Measurements from ENCODE around the gene IRAK3.

IRAK3 gene

DNA sequence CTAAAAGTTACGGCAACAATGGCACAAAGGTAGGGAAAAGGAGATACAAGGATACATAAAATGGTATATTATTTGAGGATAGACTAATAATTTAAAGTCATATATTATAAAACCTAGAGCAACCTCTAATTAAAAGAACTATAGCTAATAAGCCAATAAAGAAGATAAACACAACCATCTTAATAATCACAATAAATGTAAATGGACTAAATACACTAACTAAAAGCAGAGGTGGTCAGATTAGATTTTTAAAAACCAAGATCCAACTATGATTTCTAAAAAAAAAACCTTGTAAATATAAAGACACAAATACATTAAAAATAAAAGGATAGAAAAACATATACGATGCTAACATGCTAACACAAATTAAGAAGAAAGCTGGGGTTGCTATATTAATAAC, 47.7 kb upstream of the IRAK3 start:
- H2BK120ac ChIP-seq (ENCODE audit: low read depth, low read length), result no peak overlapping the region
- H3K4ac ChIP-seq (ENCODE audit: low read length), result no peak overlapping the region
- no peak overlapping the region for H2BK5ac ChIP-seq (ENCODE audit: low read length)
- H3K18ac ChIP-seq (ENCODE audit: low read length), result no peak overlapping the region
- H3K9ac ChIP-seq (ENCODE audit: low read depth, low read length, poor library complexity), result no peak overlapping the region
- H4K8ac ChIP-seq (ENCODE audit: low read depth, low read length), result no peak overlapping the region
- no peak overlapping the region for H4K91ac ChIP-seq (ENCODE audit: low read depth, low read length, poor library complexity)
- DNase-seq (ENCODE audit: low spot score), result no peak
- peaks cover 0 to 3% (median 0%) of the 10 kb centered on the region in 3 experiments for H3K27me3 ChIP-seq (ENCODE audit: control insufficient read depth in 3 of 3, insufficient read depth in 3 of 3, low read depth in 1 of 3, low read length in 3 of 3)
- no peaks in the 10 kb centered on the region for H3K79me1 ChIP-seq (ENCODE audit: low read depth, low read length)
- H2AFZ ChIP-seq (ENCODE audit: low read length), result no peak overlapping the region
- no peak overlapping the region for H3K4me2 ChIP-seq (ENCODE audit: insufficient read depth, low read length, poor library complexity, severe bottlenecking)
- no peak overlapping the region for H3K14ac ChIP-seq (ENCODE audit: low read length)
- H2AK5ac ChIP-seq (ENCODE audit: low read depth, low read length), result no peak overlapping the region
- H3K4me1 ChIP-seq (ENCODE audit: control insufficient read depth in 2 of 2, insufficient read depth in 1 of 2, low read depth in 1 of 2, low read length in 2 of 2), result no peaks in the 10 kb centered on the region
- WGBS, 2 donors (ENCODE audit: extremely low coverage in 2 of 2, insufficient read length in 2 of 2, insufficient replicate concordance in 1 of 2), result no CpG with 5 or more reads among the region's 2 CpGs
- peaks cover 9 to 21% of the 10 kb centered on the region in 2 donors for H3K36me3 ChIP-seq (replicated peaks in 1 of 2; ENCODE audit: control insufficient read depth in 2 of 2, insufficient read depth in 2 of 2, low read length in 2 of 2)
- peaks cover 4 to 44% of the 10 kb centered on the region in 2 donors for H3K9me3 ChIP-seq (replicated peaks in 1 of 2; ENCODE audit: control insufficient read depth in 2 of 2, insufficient read depth in 1 of 2, low read depth in 1 of 2, low read length in 2 of 2)
- H2BK15ac ChIP-seq (ENCODE audit: low read length), result no peak overlapping the region
- no peak overlapping the region for H2BK12ac ChIP-seq (ENCODE audit: low read length)
- H3K27ac ChIP-seq (replicated peaks; ENCODE audit: low read length), result no peak overlapping the region
- H3K23ac ChIP-seq (ENCODE audit: low read depth, low read length, poor library complexity), result no peak overlapping the region
- H3K4me3 ChIP-seq (ENCODE audit: low read length in 2 of 2), result no peak overlapping the region

DNA sequence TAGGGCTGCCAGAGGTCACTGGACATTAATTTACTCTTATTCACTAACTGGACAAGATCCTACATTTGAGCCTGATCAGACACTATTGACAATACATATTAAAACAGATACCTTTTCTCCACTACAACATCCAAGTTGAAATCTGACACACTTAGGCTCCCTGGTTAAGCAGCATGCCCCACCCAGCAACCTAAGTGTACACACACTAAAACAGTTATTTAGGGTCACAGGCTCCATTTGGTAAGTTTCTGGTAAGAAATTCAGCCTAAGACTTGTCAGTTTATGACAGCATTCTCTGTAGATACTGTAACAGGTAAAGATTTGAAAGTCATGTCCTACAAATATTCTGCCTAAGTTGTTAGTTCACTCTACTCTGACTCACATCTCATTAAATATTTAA, 46.2 kb upstream of the IRAK3 start:
- H2BK15ac ChIP-seq (ENCODE audit: low read length), result no peak overlapping the region

DNA sequence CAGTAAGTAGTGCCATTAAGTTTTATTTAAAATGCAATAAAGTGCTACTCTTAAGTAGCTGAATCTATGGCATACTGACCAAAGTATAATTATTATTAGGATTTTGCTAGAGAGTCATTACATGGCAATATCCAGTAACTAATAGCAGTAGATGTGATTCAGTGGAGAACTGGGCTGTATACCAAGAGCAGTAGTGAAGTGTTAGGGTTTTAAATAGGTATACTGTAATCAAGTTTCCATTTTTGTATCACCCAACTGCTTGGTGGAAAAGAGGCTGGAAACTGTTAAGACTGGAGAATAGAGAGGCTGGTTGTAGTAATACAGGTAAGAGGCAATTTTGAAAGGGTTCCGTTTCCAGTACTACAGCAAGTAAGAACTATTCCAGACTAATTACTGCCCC, 45.1 kb upstream of the IRAK3 start:
- Histone ChIP-seq H3K27ac (replicated peaks; ENCODE audit: low read length) (no peak overlapping the region), H2AFZ (ENCODE audit: low read length) (no peak overlapping the region), H2BK15ac (ENCODE audit: low read length) (no peak overlapping the region), H3K4me3 (ENCODE audit: low read length in 2 of 2) (no peak overlapping the region), H2BK12ac (ENCODE audit: low read length) (no peak overlapping the region), H3K9ac (ENCODE audit: low read depth, low read length, poor library complexity) (no peak overlapping the region), H2BK5ac (ENCODE audit: low read length) (no peak overlapping the region), H3K18ac (ENCODE audit: low read length) (no peak overlapping the region), H3K4me2 (ENCODE audit: insufficient read depth, low read length, poor library complexity, severe bottlenecking) (no peak overlapping the region), H3K79me1 (ENCODE audit: low read depth, low read length) (no peaks in the 10 kb centered on the region), H3K27me3 (ENCODE audit: control insufficient read depth in 3 of 3, insufficient read depth in 3 of 3, low read depth in 1 of 3, low read length in 3 of 3) (peaks cover 0 to 3% (median 0%) of the 10 kb centered on the region in 3 experiments), H3K36me3 (replicated peaks in 1 of 2; ENCODE audit: control insufficient read depth in 2 of 2, insufficient read depth in 2 of 2, low read length in 2 of 2) (peaks cover 2 to 7% of the 10 kb centered on the region in 2 donors), H3K9me3 (replicated peaks in 1 of 2; ENCODE audit: control insufficient read depth in 2 of 2, insufficient read depth in 1 of 2, low read depth in 1 of 2, low read length in 2 of 2) (peaks cover 4 to 35% of the 10 kb centered on the region in 2 donors), H3K23ac (ENCODE audit: low read depth, low read length, poor library complexity) (no peak overlapping the region), H3K14ac (ENCODE audit: low read length) (no peak overlapping the region), H4K91ac (ENCODE audit: low read depth, low read length, poor library complexity) (no peak overlapping the region), H3K4me1 (ENCODE audit: control insufficient read depth in 2 of 2, insufficient read depth in 1 of 2, low read depth in 1 of 2, low read length in 2 of 2) (no peaks in the 10 kb centered on the region), H2AK5ac (ENCODE audit: low read depth, low read length) (no peak overlapping the region), H2BK120ac (ENCODE audit: low read depth, low read length) (no peak overlapping the region), H4K8ac (ENCODE audit: low read depth, low read length) (no peak overlapping the region), H3K4ac (ENCODE audit: low read length) (no peak overlapping the region)
- DNase-seq (ENCODE audit: low spot score), result no peak
- WGBS, 2 donors (ENCODE audit: extremely low coverage in 2 of 2, insufficient read length in 2 of 2, insufficient replicate concordance in 1 of 2), result no CpG with 5 or more reads among the region's 1 CpG

More for the DNA sequence above, 46.2 kb upstream of the IRAK3 start:
- Histone ChIP-seq H3K9me3 (replicated peaks in 1 of 2; ENCODE audit: control insufficient read depth in 2 of 2, insufficient read depth in 1 of 2, low read depth in 1 of 2, low read length in 2 of 2) (peaks cover 4 to 38% of the 10 kb centered on the region in 2 donors), H4K91ac (ENCODE audit: low read depth, low read length, poor library complexity) (no peak overlapping the region), H2BK12ac (ENCODE audit: low read length) (no peak overlapping the region), H2BK120ac (ENCODE audit: low read depth, low read length) (no peak overlapping the region), H3K36me3 (replicated peaks in 1 of 2; ENCODE audit: control insufficient read depth in 2 of 2, insufficient read depth in 2 of 2, low read length in 2 of 2) (peaks cover 8 to 10% of the 10 kb centered on the region in 2 donors), H3K14ac (ENCODE audit: low read length) (no peak overlapping the region), H3K9ac (ENCODE audit: low read depth, low read length, poor library complexity) (no peak overlapping the region), H3K4me2 (ENCODE audit: insufficient read depth, low read length, poor library complexity, severe bottlenecking) (no peak overlapping the region), H2BK5ac (ENCODE audit: low read length) (no peak overlapping the region), H3K4me1 (ENCODE audit: control insufficient read depth in 2 of 2, insufficient read depth in 1 of 2, low read depth in 1 of 2, low read length in 2 of 2) (no peaks in the 10 kb centered on the region), H3K27me3 (ENCODE audit: control insufficient read depth in 3 of 3, insufficient read depth in 3 of 3, low read depth in 1 of 3, low read length in 3 of 3) (peaks cover 0 to 3% (median 0%) of the 10 kb centered on the region in 3 experiments), H2AFZ (ENCODE audit: low read length) (no peak overlapping the region), H3K18ac (ENCODE audit: low read length) (no peak overlapping the region), H4K8ac (ENCODE audit: low read depth, low read length) (no peak overlapping the region), H3K79me1 (ENCODE audit: low read depth, low read length) (no peaks in the 10 kb centered on the region), H3K23ac (ENCODE audit: low read depth, low read length, poor library complexity) (no peak overlapping the region), H3K27ac (replicated peaks; ENCODE audit: low read length) (no peak overlapping the region), H2AK5ac (ENCODE audit: low read depth, low read length) (no peak overlapping the region), H3K4ac (ENCODE audit: low read length) (no peak overlapping the region), H3K4me3 (ENCODE audit: low read length in 2 of 2) (no peak overlapping the region)
- DNase-seq (ENCODE audit: low spot score), result no peak

DNA sequence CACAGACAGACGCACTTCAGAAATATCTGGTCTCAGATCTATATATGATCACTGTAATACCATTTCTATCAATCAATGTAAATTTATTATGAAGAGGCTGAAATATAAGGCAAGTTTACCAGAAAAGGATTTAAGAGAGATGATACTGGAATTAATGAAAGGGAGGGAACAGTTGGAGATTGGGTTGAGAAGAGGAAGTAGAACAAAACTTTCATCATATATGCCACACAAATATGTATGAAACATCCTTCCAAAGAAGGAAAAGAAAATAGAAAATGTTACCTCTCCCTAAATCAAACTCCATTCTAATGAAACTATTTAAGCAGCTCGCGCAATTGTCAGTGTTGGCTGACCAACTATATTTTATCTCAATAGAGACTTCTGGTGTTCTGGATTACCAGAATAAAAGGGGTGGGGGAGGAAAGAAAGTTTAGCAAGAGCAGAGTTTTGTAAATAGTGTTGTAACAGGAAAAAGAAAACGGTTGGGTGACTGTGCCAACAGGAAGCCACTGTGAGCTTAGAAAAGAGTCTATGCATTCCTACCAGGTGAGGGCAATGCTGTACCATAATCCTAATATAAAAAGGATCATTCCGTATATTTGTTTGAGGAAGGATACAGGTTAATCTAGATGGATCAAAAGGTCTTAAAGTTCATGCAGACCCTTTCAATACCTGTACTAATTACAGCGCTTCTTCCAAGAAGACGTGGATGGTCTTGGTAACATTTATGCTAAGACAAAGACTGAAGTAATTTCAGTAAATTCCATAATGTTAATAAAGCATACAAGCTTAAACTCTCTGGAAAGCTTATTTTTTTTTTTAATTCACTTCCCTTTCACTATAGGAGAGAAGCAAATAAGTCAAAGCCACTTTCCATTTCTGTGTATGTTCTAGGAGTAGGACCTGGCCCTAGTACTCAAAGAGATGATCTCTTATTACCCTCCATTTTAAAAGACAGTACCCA, 43.9 kb upstream of the IRAK3 start:
- WGBS, 2 donors (ENCODE audit: extremely low coverage in 2 of 2, insufficient read length in 2 of 2, insufficient replicate concordance in 1 of 2), result no CpG with 5 or more reads among the region's 7 CpGs
- Histone ChIP-seq H3K9me3 (replicated peaks in 1 of 2; ENCODE audit: control insufficient read depth in 2 of 2, insufficient read depth in 1 of 2, low read depth in 1 of 2, low read length in 2 of 2) (peaks cover 4 to 23% of the 10 kb centered on the region in 2 donors), H4K8ac (ENCODE audit: low read depth, low read length) (no peak overlapping the region), H3K4me2 (ENCODE audit: insufficient read depth, low read length, poor library complexity, severe bottlenecking) (no peak overlapping the region), H3K9ac (ENCODE audit: low read depth, low read length, poor library complexity) (no peak overlapping the region), H2BK120ac (ENCODE audit: low read depth, low read length) (no peak overlapping the region), H3K27ac (replicated peaks; ENCODE audit: low read length) (no peak overlapping the region), H2AFZ (ENCODE audit: low read length) (peak overlapping the region; percentile 75), H3K4me3 (ENCODE audit: low read length in 2 of 2) (no peak overlapping the region), H3K23ac (ENCODE audit: low read depth, low read length, poor library complexity) (no peak overlapping the region), H3K14ac (ENCODE audit: low read length) (no peak overlapping the region), H2BK5ac (ENCODE audit: low read length) (no peak overlapping the region), H2BK15ac (ENCODE audit: low read length) (no peak overlapping the region), H3K18ac (ENCODE audit: low read length) (no peak overlapping the region), H2AK5ac (ENCODE audit: low read depth, low read length) (no peak overlapping the region), H3K4me1 (ENCODE audit: control insufficient read depth in 2 of 2, insufficient read depth in 1 of 2, low read depth in 1 of 2, low read length in 2 of 2) (no peaks in the 10 kb centered on the region), H3K79me1 (ENCODE audit: low read depth, low read length) (no peaks in the 10 kb centered on the region), H2BK12ac (ENCODE audit: low read length) (no peak overlapping the region), H3K4ac (ENCODE audit: low read length) (no peak overlapping the region), H4K91ac (ENCODE audit: low read depth, low read length, poor library complexity) (no peak overlapping the region), H3K27me3 (ENCODE audit: control insufficient read depth in 3 of 3, insufficient read depth in 3 of 3, low read depth in 1 of 3, low read length in 3 of 3) (peaks cover 0 to 3% (median 0%) of the 10 kb centered on the region in 3 experiments), H3K36me3 (replicated peaks in 1 of 2; ENCODE audit: control insufficient read depth in 2 of 2, insufficient read depth in 2 of 2, low read length in 2 of 2) (peaks cover 0 to 5% of the 10 kb centered on the region in 2 donors)
- peak; percentile 27 for DNase-seq (ENCODE audit: low spot score)

Data from neuronal stem cell (in vitro differentiated cells).